GM12878 (cell line): ENCODE measurements around the gene TMEM236. TPM values are rescaled to one million over a fixed set of nuclear protein-coding genes. Genes with fewer than 3 reads are reported as not detected.

ENCODE experiments used
- ATAC-seq: fragments of 200-7000 bp; cut with Tn5 transposase; 3 replicates; pipeline ENCODE4 v1.9.1; 2020; ENCODE audit warnings: mild to moderate bottlenecking, moderate library complexity
- BruUV-seq: library from RNA; stranded (reverse); fragments of 400-500 nt; replicated peaks from 2 replicates; lab custom pipeline; 2021; lab: Mats Ljungman, UMichigan
- CTCF ChIA-PET: fragments of 300-600 bp; sonication (Branson Sonifier 250); formaldehyde crosslinking; extraction: SDS; loops from one replicate; lab custom pipeline; 2021; ENCODE audit warnings: inconsistent platforms; lab: Yijun Ruan, JAX
- POLR2A ChIA-PET: fragments of 350-600 bp; formaldehyde crosslinking; extraction: SDS; loops from one replicate; lab custom pipeline; 2021; ENCODE audit warnings: inconsistent platforms; lab: Charles Lee
- RAD21 ChIA-PET: fragments of 300-600 bp; sonication (Branson Sonifier 250); formaldehyde crosslinking; loops from one replicate; lab custom pipeline; 2023; ENCODE audit warnings: antibody characterized with exemption; ENCODE audit not compliant: unreplicated experiment; lab: Charles Lee
- SMC1A ChIA-PET: fragments of 300-600 bp; sonication (Branson Sonifier 250); formaldehyde crosslinking; loops from one replicate; lab custom pipeline; 2023; ENCODE audit not compliant: unreplicated experiment, uncharacterized antibody; lab: Charles Lee
- DNase-seq: peaks from one replicate; pipeline ENCODE4 v3.0.0-alpha.2; 2011; ENCODE audit warnings: low read depth, low spot score
- FAIRE-seq: peaks from 3 replicates; lab custom pipeline; 2011; peaks lifted over from hg19 to GRCh38; lab: Jason Lieb, UNC
- H2AFZ ChIP-seq: 2 replicates; pipeline ENCODE4 v1.6.0; 2011; ENCODE audit warnings: low read depth, low read length, control low read depth; ENCODE audit not compliant: control insufficient read depth
- H3K27ac ChIP-seq: 2 replicates; pipeline ENCODE4 v1.5.1; 2011; ENCODE audit warnings: control low read depth; ENCODE audit not compliant: control insufficient read depth, insufficient read depth
- H3K27me3 ChIP-seq, 2 experiments: replicated peaks in 1 of 2; 2 replicates each; pipeline versions ENCODE4 v1.6.0 to v1.6.1; 2011; ENCODE audit warnings: low read length in 1 of 2; ENCODE audit not compliant: control insufficient read depth in 2 of 2, insufficient read depth in 2 of 2
- H3K36me3 ChIP-seq, 2 experiments: 2 replicates each; pipeline ENCODE4 v1.5.1; 2011; ENCODE audit warnings: low read length in 1 of 2; ENCODE audit not compliant: control insufficient read depth in 2 of 2, insufficient read depth in 2 of 2
- H3K4me1 ChIP-seq: 2 replicates; pipeline ENCODE4 v1.6.1; 2011; ENCODE audit warnings: mild to moderate bottlenecking, low read length, moderate library complexity, mixed read lengths; ENCODE audit not compliant: control insufficient read depth, insufficient read depth
- H3K4me2 ChIP-seq: 2 replicates; pipeline ENCODE4 v1.6.0; 2011; ENCODE audit warnings: control low read depth; ENCODE audit not compliant: control insufficient read depth, insufficient read depth
- H3K4me3 ChIP-seq: fragments of 200-600 bp; sonication (generic); 2 replicates; pipeline ENCODE4 v1.5.1; 2016
- H3K79me2 ChIP-seq: 2 replicates; pipeline ENCODE4 v1.6.0; 2011; ENCODE audit warnings: low read length; ENCODE audit not compliant: control insufficient read depth, insufficient read depth
- H3K9ac ChIP-seq: 2 replicates; pipeline ENCODE4 v1.8.0; 2011; ENCODE audit warnings: low read length, control low read depth, mixed read lengths; ENCODE audit not compliant: control insufficient read depth, insufficient read depth
- H3K9me3 ChIP-seq: replicated peaks from 3 replicates; pipeline ENCODE4 v1.5.1; 2011; ENCODE audit warnings: mild to moderate bottlenecking, low read length; ENCODE audit not compliant: control insufficient read depth, insufficient read depth
- H4K20me1 ChIP-seq: 2 replicates; pipeline ENCODE4 v1.6.0; 2011; ENCODE audit not compliant: control insufficient read depth, insufficient read depth
- BHLHE40 ChIP-seq, 2 experiments: fragments of 450-650 bp in 1 of 2; IDR thresholded peaks; 2 replicates each; pipeline ENCODE4 v1.6.1; 2011 to 2017; ENCODE audit warnings: low read depth in 2 of 2, borderline replicate concordance in 1 of 2, improper control_type of control experiment in 1 of 2, low read length in 1 of 2, mild to moderate bottlenecking in 1 of 2
- JUNB ChIP-seq: IDR thresholded peaks from 2 replicates; pipeline ENCODE4 v1.6.1; 2016; ENCODE audit warnings: antibody characterized with exemption, mild to moderate bottlenecking
- JUND ChIP-seq: IDR thresholded peaks from 2 replicates; pipeline ENCODE4 v1.6.1; 2012; ENCODE audit warnings: low read depth, mild to moderate bottlenecking, low read length, improper control_type of control experiment, moderate library complexity
- SIX5 ChIP-seq: IDR thresholded peaks from 2 replicates; pipeline ENCODE4 v1.6.1; 2011; ENCODE audit warnings: mild to moderate bottlenecking, low read depth, low read length, moderate library complexity; ENCODE audit not compliant: severe bottlenecking
- SUZ12 ChIP-seq: fragments of 200-600 bp; sonication (generic); IDR thresholded peaks from one replicate; pipeline ENCODE4 v1.6.1; 2018; ENCODE audit warnings: antibody characterized with exemption, mild to moderate bottlenecking; ENCODE audit not compliant: unreplicated experiment
- USF2 ChIP-seq: IDR thresholded peaks from 2 replicates; pipeline ENCODE4 v1.6.1; 2011; ENCODE audit warnings: low read depth, low read length, improper control_type of control experiment, borderline replicate concordance
- YY1 ChIP-seq: IDR thresholded peaks from 2 replicates; pipeline ENCODE4 v1.6.1; 2011; ENCODE audit warnings: low read depth, mild to moderate bottlenecking, low read length
- WGBS: methylation state at CpG from one replicate; pipeline ENCODE4 v1.1.6; 2016; ENCODE audit warnings: low lambda C conversion rate; ENCODE audit not compliant: insufficient replicate concordance, insufficient coverage; ENCODE audit errors: missing lambda C conversion rate; 5-methylcytosine and 5-hydroxymethylcytosine counted together
- in situ Hi-C: fragments of 300-500 bp; cut with MboI; formaldehyde crosslinking; loops from 9 replicates; pipeline ENCODE4 v1.14.3; 2018; ENCODE audit warnings: mixed read lengths
- intact Hi-C: fragments of 100-400 bp; cut with micrococcal nuclease; formaldehyde crosslinking; loops from one replicate; pipeline ENCODE4 v1.14.2; 2022; ENCODE audit not compliant: unreplicated experiment
- polyA plus RNA-seq, 11 experiments: library from polyadenylated mRNA; depleted of rRNA in 4 of 11; unstranded in 6 of 11; stranded (reverse) in 5 of 11; fragments of >200 nt; fragmentation: Nextera tagmentation in 4 of 11; fragmentation: Illumina TruSeq in 1 of 11; extraction: Ambion mirVana in 4 of 11; extraction: Trizol in 1 of 11; gene quantifications; 1 replicate in 1 of 11; 2 replicates in 10 of 11; pipeline versions ENCODE4 v1.2.1 to v1.2.3, GENCODE V29; 2011 to 2016; ENCODE audit warnings: inconsistent platforms in 2 of 11, missing spikeins in 2 of 11, low read depth in 1 of 11
- total RNA-seq, 4 experiments: library from RNA; depleted of rRNA in 3 of 4; stranded (reverse); fragments of >200 nt in 3 of 4; fragmentation: Illumina TruSeq in 1 of 4; extraction: Trizol in 1 of 4; gene quantifications; 2 replicates each; pipeline versions ENCODE4 v1.2.1 to v1.2.3, GENCODE V29; 2013 to 2021
- TF ChIP-seq, protein P1 (sequence below): IDR thresholded peaks from 2 replicates; pipeline ENCODE4 v1.6.1; 2011; ENCODE audit warnings: low read depth, mild to moderate bottlenecking, low read length, moderate library complexity, borderline replicate concordance; ENCODE audit errors: extremely low read depth
- TF ChIP-seq, protein P2 (sequence below): fragments of 450-650 bp; IDR thresholded peaks from 2 replicates; pipeline ENCODE4 v1.6.1; 2017; ENCODE audit warnings: antibody characterized with exemption, mild to moderate bottlenecking, moderate library complexity

The TMEM236 gene
- total and polyA plus RNA-seq, 10 of the 15 experiments (the other 5 are each of a cell fraction or from before 2014, with no cell fraction given) = 0.03 TPM; not detected in 9

DNA sequence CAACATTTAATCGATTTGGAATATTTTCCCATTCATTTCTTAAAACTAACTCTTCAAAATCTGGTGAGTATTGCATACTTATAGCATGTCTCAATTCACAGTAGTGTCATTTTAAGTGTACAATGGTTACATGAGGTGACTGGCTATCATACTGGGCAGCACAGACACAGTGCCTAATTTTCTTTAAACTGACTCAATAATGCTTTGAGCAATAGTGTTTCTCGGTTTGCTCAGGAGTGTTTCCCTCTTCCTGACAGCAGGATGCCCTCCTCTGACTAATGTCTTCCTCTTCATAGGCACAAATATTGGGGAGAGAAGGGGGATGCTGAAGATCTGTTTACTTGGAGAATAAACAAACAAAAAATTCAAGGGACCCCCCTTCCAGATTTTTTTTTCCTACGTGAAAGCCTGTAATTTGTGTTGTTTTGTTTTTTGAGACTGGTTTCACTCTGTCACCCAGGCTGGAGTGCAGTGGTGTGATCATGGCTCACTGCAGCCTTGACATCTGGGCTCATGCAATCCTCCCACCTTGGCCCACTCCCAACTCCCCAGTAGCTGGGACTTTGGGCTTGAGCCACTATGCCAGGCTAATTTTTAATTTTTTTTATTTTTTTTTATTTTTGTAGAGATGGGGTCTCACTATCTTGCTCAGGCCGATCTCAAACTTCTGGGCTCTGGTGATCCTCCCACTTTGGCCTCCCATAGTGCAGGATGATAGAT, 59.3 kb downstream of the TMEM236 start:
- H4K20me1 ChIP-seq = no peaks in the 10 kb centered on the region
- H3K9ac ChIP-seq = no peak overlapping the region
- peaks cover 0 to 5% of the 10 kb centered on the region in 2 experiments; a peak in 2 of 4 replicates for H3K27me3 ChIP-seq
- POLR2A ChIA-PET = no interaction called here
- no peak for FAIRE-seq
- TF ChIP-seq, protein P1, sequence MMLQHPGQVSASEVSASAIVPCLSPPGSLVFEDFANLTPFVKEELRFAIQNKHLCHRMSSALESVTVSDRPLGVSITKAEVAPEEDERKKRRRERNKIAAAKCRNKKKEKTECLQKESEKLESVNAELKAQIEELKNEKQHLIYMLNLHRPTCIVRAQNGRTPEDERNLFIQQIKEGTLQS = no peak
- H3K4me3 ChIP-seq = no peak overlapping the region
- intact Hi-C loops (no loop called here), in situ Hi-C loops (no loop called here)
- H3K79me2 ChIP-seq = no peaks in the 10 kb centered on the region
- H3K36me3 ChIP-seq = no peaks in the 10 kb centered on the region
- CTCF ChIA-PET = no interaction called here
- no peaks in the 10 kb centered on the region for H3K9me3 ChIP-seq
- no peak overlapping the region for H2AFZ ChIP-seq
- no peaks in the 10 kb centered on the region for H3K4me1 ChIP-seq
- BruUV-seq = no TSS peak
- DNase-seq = no peak
- no peak for ATAC-seq
- H3K4me2 ChIP-seq = no peak overlapping the region
- WGBS = 0% methylated on average over 4 of the region's 4 CpGs
- no peak overlapping the region for H3K27ac ChIP-seq
- SMC1A ChIA-PET = no interaction called here
- RAD21 ChIA-PET = no interaction called here

DNA sequence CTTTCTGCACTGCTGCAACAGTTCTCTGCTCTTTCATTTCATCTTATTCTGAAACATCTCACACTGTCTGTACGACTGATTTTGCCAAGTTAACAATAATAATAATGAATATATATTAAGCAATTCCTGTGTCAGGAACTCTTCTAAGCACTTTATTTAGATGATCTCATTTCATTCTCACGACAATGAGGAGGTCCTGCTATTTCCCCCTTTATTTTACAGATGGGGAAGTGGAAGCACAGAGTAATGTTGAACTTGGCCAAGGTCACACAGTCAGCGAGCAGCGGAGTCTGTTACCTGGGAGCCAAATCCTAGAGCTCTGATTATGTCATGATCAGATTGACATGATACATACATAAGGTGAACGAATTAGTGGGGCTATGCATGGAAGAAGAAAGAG, 63.0 kb downstream of the TMEM236 start:
- Histone ChIP-seq H3K27me3 (no peaks in the 10 kb centered on the region), H3K9ac (no peak overlapping the region), H3K36me3 (no peaks in the 10 kb centered on the region), H3K79me2 (no peaks in the 10 kb centered on the region), H3K4me2 (no peak overlapping the region), H3K4me3 (no peak overlapping the region), H3K9me3 (no peaks in the 10 kb centered on the region), H4K20me1 (no peaks in the 10 kb centered on the region), H2AFZ (no peak overlapping the region), H3K4me1 (no peaks in the 10 kb centered on the region), H3K27ac (no peak overlapping the region)
- ChIA-PET POLR2A (no interaction called here), CTCF (interaction anchor here (0.6 kb wide), 1 partner anchor 71 kb away, joined by 3 read pairs; no protein-coding TSS in a partner anchor), SMC1A (interaction anchor here (1.8 kb wide), 1 partner anchor 11 kb away, joined by 7 read pairs; no protein-coding TSS in a partner anchor), RAD21 (no interaction called here)
- ATAC-seq (no peak), DNase-seq (no peak), FAIRE-seq (no peak)
- intact Hi-C loops (no loop called here), in situ Hi-C loops (no loop called here)
- 36% methylated on average over 5 of the region's 5 CpGs for WGBS
- no TSS peak for BruUV-seq
- TF ChIP-seq JUNB (no peak), JUND (no peak), BHLHE40 (IDR thresholded peaks at IDR 0.05; ENCODE audit: borderline replicate concordance in 1 of 2, low read depth in 2 of 2, low read length in 1 of 2) (no peak), SIX5 (no peak), SUZ12 (no peak), USF2 (no peak), YY1 (no peak)
- TF ChIP-seq, protein P2, sequence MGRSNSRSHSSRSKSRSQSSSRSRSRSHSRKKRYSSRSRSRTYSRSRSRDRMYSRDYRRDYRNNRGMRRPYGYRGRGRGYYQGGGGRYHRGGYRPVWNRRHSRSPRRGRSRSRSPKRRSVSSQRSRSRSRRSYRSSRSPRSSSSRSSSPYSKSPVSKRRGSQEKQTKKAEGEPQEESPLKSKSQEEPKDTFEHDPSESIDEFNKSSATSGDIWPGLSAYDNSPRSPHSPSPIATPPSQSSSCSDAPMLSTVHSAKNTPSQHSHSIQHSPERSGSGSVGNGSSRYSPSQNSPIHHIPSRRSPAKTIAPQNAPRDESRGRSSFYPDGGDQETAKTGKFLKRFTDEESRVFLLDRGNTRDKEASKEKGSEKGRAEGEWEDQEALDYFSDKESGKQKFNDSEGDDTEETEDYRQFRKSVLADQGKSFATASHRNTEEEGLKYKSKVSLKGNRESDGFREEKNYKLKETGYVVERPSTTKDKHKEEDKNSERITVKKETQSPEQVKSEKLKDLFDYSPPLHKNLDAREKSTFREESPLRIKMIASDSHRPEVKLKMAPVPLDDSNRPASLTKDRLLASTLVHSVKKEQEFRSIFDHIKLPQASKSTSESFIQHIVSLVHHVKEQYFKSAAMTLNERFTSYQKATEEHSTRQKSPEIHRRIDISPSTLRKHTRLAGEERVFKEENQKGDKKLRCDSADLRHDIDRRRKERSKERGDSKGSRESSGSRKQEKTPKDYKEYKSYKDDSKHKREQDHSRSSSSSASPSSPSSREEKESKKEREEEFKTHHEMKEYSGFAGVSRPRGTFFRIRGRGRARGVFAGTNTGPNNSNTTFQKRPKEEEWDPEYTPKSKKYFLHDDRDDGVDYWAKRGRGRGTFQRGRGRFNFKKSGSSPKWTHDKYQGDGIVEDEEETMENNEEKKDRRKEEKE = no peak
